ENCODE data around the gene ACOT7.

DNA sequence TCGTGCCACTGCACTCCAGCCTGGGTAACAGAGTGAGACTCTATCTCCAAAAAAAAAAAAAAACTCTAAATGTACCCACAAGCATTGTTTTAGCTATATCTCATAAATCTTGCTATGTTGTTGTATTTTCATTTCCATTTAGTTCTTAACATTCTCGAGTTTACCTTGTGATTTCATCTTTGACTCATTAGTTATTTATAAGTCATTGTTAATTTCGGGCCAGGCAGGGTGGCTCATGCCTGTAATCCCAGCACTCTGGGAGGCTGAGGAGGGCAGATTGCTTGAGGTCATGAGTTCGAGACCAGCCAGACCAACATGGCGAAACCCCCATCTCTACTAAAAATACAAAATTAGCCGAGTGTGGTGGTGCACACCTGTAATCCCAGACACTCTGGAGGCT lies 14.5 kb upstream of the ACOT7 start:
- TF ChIP-seq GABPA (IDR thresholded peaks at IDR 0.05; ENCODE audit: low read depth) = no peak
- TF ChIP-seq, protein P1, sequence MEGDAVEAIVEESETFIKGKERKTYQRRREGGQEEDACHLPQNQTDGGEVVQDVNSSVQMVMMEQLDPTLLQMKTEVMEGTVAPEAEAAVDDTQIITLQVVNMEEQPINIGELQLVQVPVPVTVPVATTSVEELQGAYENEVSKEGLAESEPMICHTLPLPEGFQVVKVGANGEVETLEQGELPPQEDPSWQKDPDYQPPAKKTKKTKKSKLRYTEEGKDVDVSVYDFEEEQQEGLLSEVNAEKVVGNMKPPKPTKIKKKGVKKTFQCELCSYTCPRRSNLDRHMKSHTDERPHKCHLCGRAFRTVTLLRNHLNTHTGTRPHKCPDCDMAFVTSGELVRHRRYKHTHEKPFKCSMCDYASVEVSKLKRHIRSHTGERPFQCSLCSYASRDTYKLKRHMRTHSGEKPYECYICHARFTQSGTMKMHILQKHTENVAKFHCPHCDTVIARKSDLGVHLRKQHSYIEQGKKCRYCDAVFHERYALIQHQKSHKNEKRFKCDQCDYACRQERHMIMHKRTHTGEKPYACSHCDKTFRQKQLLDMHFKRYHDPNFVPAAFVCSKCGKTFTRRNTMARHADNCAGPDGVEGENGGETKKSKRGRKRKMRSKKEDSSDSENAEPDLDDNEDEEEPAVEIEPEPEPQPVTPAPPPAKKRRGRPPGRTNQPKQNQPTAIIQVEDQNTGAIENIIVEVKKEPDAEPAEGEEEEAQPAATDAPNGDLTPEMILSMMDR (IDR thresholded peaks at IDR 0.05; ENCODE audit: insufficient read depth, low read length) = no peak
- TF ChIP-seq, protein P2, sequence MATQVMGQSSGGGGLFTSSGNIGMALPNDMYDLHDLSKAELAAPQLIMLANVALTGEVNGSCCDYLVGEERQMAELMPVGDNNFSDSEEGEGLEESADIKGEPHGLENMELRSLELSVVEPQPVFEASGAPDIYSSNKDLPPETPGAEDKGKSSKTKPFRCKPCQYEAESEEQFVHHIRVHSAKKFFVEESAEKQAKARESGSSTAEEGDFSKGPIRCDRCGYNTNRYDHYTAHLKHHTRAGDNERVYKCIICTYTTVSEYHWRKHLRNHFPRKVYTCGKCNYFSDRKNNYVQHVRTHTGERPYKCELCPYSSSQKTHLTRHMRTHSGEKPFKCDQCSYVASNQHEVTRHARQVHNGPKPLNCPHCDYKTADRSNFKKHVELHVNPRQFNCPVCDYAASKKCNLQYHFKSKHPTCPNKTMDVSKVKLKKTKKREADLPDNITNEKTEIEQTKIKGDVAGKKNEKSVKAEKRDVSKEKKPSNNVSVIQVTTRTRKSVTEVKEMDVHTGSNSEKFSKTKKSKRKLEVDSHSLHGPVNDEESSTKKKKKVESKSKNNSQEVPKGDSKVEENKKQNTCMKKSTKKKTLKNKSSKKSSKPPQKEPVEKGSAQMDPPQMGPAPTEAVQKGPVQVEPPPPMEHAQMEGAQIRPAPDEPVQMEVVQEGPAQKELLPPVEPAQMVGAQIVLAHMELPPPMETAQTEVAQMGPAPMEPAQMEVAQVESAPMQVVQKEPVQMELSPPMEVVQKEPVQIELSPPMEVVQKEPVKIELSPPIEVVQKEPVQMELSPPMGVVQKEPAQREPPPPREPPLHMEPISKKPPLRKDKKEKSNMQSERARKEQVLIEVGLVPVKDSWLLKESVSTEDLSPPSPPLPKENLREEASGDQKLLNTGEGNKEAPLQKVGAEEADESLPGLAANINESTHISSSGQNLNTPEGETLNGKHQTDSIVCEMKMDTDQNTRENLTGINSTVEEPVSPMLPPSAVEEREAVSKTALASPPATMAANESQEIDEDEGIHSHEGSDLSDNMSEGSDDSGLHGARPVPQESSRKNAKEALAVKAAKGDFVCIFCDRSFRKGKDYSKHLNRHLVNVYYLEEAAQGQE (IDR thresholded peaks at IDR 0.05; ENCODE audit: insufficient replicate concordance, low read depth) = no peak
- TF ChIP-seq POLR2AphosphoS5 (IDR thresholded peaks at IDR 0.05; ENCODE audit: low read depth) = no peak
- TF ChIP-seq SPI1 (IDR thresholded peaks at IDR 0.05; ENCODE audit: borderline replicate concordance, low read depth) = no peak

Measured in HL-60 (cell line).